RWPE1 (cell line): ENCODE results near the gene NDNF.

Source experiments
- CTCF ChIA-PET: fragments of 350-600 bp; sonication (Branson Sonifier 250); formaldehyde crosslinking; extraction: SDS; loops from one replicate; lab custom pipeline; 2021; lab: Yijun Ruan, JAX
- POLR2A ChIA-PET: fragments of 400-600 bp; formaldehyde crosslinking; extraction: SDS; loops from one replicate; lab custom pipeline; 2020; ENCODE audit warnings: antibody characterized with exemption; ENCODE audit not compliant: low non-redundant PET; lab: Yijun Ruan, JAX
- DNase-seq: peaks from one replicate; pipeline ENCODE4 v3.0.0; 2012; ENCODE audit warnings: low spot score
- H3K27ac ChIP-seq: fragments of 450-650 bp; 2 replicates; pipeline ENCODE4 v1.5.1; 2017
- TF ChIP-seq, protein P1 (sequence below): fragments of 450-650 bp; conservative IDR thresholded peaks from 2 replicates; pipeline ENCODE4 v1.5.1; 2017; ENCODE audit warnings: low read depth, mild to moderate bottlenecking

The NDNF gene

GRCh38 chr4:121093261-121093660, 20.9 kb upstream of the NDNF start:
- no peak overlapping the region for H3K27ac ChIP-seq
- TF ChIP-seq, protein P1, sequence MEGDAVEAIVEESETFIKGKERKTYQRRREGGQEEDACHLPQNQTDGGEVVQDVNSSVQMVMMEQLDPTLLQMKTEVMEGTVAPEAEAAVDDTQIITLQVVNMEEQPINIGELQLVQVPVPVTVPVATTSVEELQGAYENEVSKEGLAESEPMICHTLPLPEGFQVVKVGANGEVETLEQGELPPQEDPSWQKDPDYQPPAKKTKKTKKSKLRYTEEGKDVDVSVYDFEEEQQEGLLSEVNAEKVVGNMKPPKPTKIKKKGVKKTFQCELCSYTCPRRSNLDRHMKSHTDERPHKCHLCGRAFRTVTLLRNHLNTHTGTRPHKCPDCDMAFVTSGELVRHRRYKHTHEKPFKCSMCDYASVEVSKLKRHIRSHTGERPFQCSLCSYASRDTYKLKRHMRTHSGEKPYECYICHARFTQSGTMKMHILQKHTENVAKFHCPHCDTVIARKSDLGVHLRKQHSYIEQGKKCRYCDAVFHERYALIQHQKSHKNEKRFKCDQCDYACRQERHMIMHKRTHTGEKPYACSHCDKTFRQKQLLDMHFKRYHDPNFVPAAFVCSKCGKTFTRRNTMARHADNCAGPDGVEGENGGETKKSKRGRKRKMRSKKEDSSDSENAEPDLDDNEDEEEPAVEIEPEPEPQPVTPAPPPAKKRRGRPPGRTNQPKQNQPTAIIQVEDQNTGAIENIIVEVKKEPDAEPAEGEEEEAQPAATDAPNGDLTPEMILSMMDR = no peak
- ChIA-PET POLR2A (no interaction called here), CTCF (no interaction called here)
- DNase-seq = no peak

DNA sequence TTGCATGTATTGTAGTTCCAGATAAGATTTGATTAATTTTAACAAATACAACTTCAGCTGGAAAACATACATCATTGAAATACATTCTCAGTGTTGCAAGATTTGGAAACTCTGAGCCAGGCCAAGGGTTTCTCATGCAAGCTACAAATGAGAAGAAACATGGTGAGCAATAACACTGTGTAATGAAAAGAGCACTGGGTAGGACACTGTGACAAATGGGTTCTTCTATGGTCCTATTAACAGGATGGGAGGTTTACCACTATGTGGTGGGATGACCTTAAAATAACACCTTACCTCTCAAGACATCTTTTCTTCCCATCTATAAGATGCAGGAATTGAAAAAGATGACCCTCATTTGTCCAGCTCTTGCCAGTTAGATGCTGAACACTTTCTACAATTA, 19.6 kb upstream of the NDNF start:
- no peak for DNase-seq
- no peak overlapping the region for H3K27ac ChIP-seq
- TF ChIP-seq, protein P1 = no peak
- POLR2A ChIA-PET = no interaction called here
- CTCF ChIA-PET = no interaction called here

DNA sequence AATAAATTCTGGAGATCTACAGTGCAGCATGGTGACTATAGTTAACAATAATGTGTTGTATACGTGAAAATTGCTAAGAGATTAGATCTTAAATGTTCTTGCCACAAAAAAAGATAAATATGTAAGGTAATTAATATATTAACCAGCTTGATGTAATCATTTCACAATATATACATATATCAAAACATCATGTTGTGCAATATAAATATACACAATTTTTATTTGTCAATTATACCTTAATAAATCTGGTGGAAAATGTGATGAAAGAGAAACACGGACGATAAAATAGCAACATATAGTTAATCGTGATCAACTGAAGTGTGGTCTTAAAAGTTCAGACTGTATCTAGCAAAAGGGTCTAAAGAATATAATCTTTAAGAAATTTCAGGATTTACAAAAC, 16.5 kb upstream of the NDNF start:
- no peak for DNase-seq
- TF ChIP-seq, protein P1 = no peak
- no peak overlapping the region for H3K27ac ChIP-seq
- ChIA-PET CTCF (no interaction called here), POLR2A (no interaction called here)

DNA sequence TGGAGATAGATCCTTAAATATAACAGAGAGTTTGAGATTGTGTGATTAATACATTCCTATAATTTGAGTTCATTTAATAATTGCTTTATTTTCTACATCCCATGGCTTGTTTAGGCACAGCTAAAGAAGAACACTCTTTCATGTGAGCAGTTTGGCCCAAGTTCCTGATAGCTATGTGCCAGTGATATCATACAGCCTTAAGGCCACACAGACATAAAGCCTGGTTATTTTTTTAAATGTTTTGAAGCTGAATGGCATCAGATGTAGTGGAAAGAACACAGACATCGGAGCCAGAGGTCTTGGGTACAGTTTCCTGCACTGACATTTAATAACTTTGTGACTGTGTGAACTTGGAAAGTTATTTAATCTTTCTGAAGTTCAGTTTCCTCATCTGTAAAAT, 7.0 kb upstream of the NDNF start:
- no peak overlapping the region for H3K27ac ChIP-seq
- CTCF ChIA-PET = no interaction called here

GRCh38 chr4:121077496-121077895, 5.2 kb upstream of the NDNF start:
- H3K27ac ChIP-seq = no peak overlapping the region
- TF ChIP-seq, protein P1 = no peak
- CTCF ChIA-PET = no interaction called here
- POLR2A ChIA-PET = no interaction called here
- no peak for DNase-seq

More for the DNA sequence above, 7.0 kb upstream of the NDNF start:
- POLR2A ChIA-PET = no interaction called here
- no peak for DNase-seq
- TF ChIP-seq, protein P1 = no peak

DNA sequence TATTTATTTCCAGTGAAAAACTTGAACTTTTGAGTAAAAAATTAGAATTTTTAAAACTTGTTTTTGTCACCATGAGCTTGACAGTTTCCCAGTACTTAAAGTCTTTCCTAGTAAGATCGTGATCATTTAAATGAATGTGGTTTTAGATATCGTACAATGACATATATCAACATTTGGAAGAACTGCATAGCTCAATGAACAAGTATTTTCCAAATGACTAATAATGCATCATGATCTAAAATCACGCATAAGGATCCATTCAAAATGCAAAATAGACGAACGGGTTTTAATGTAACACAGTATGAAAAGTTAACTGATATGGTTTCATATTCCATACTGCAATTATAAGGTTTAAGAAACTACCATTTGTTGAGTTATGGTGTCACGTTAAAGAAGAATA, 4.1 kb upstream of the NDNF start:
- no peak for DNase-seq
- ChIA-PET CTCF (no interaction called here), POLR2A (no interaction called here)
- H3K27ac ChIP-seq = no peak overlapping the region
- TF ChIP-seq, protein P1 = no peak
